Measurements from ENCODE around the gene FAM107B. TPM values are rescaled to one million over a fixed set of nuclear protein-coding genes. Genes with fewer than 3 reads are reported as not detected.

The FAM107B gene
- total and polyA plus RNA-seq, 10 of the 15 experiments (the other 5 are each of a cell fraction or from before 2014, with no cell fraction given) = 22.9 to 162 (median 86.6) TPM

DNA sequence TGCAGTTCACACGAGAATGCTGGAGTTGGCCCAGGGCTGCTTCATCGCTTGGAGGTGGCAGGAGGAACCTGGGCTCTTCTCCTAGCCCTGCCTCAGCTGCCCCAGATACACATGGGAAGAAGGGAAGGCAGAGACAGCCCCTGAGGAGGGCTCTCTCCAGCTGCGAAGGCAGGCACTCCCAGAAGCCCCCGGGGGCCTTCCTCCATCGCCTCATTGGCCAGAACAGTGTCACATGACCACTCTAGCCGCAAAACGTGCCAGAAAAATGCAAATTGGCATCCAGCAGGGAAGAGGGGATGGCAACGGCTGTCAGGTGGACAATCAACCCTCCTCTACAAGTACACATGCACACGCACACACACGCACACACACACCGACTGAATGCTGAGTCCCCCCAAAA is 226.2 kb downstream of the FAM107B start:
- in situ Hi-C loops (cut with MboI) = no loop called here
- Histone ChIP-seq H3K4me1 (ENCODE audit: control insufficient read depth, insufficient read depth, low read length) (peaks cover 4% of the 10 kb centered on the region; the same call in 1 of the 2 replicates), H3K36me3 (ENCODE audit: control insufficient read depth in 2 of 2, insufficient read depth in 2 of 2, low read length in 1 of 2) (peaks cover 6 to 10% of the 10 kb centered on the region in 2 experiments; a peak in 3 of 4 replicates), H3K9me3 (replicated peaks; ENCODE audit: control insufficient read depth, insufficient read depth, low read length) (no peaks in the 10 kb centered on the region), H3K27ac (ENCODE audit: control insufficient read depth, insufficient read depth) (no peak overlapping the region), H3K4me2 (ENCODE audit: control insufficient read depth, insufficient read depth) (no peak overlapping the region), H4K20me1 (ENCODE audit: control insufficient read depth, insufficient read depth) (no peaks in the 10 kb centered on the region; the same call in 1 of the 2 replicates), H3K4me3 (no peak overlapping the region), H3K27me3 (replicated peaks in 1 of 2; ENCODE audit: control insufficient read depth in 2 of 2, insufficient read depth in 2 of 2, low read length in 1 of 2) (no peaks in the 10 kb centered on the region), H3K9ac (ENCODE audit: control insufficient read depth, insufficient read depth, low read length) (no peak overlapping the region), H2AFZ (ENCODE audit: control insufficient read depth, low read depth, low read length) (no peak overlapping the region), H3K79me2 (ENCODE audit: control insufficient read depth, insufficient read depth, low read length) (peaks cover 8% of the 10 kb centered on the region)
- DNase-seq (ENCODE audit: low read depth, low spot score) = no peak
- WGBS (ENCODE audit: insufficient coverage, insufficient replicate concordance, low lambda C conversion rate, missing lambda C conversion rate) = 93% methylated on average over 11 of the region's 11 CpGs
- SMC1A ChIA-PET (ENCODE audit: uncharacterized antibody, unreplicated experiment) = interaction anchor here (1.5 kb wide), 1 partner anchor 11 kb away, joined by 4 read pairs; no protein-coding TSS in a partner anchor
- intact Hi-C loops (cut with micrococcal nuclease; ENCODE audit: unreplicated experiment) = no loop called here
- no peak for ATAC-seq
- FAIRE-seq = no peak
- BruUV-seq (replicated peaks) = no TSS peak
- TF ChIP-seq RCOR1 (conservative IDR thresholded peaks at IDR 0.05; ENCODE audit: low read depth, low read length) (no peak), NFYB (IDR thresholded peaks at IDR 0.05; ENCODE audit: insufficient read depth, low read depth, low read length) (peak; percentile 61; the same call in 1 of the 2 replicates), STAT3 (IDR thresholded peaks at IDR 0.05; ENCODE audit: low read depth, low read length) (no peak), USF1 (IDR thresholded peaks at IDR 0.05; ENCODE audit: borderline replicate concordance, extremely low read length, insufficient read depth, low read depth, low read length) (peak; percentile 28)
- RAD21 ChIA-PET (ENCODE audit: unreplicated experiment) = no interaction called here
- CTCF ChIA-PET = interaction anchor here (1.7 to 2.6 kb wide), 2 partner anchors 13 to 14 kb away, joined by 3 to 8 read pairs; no protein-coding TSS in a partner anchor
- POLR2A ChIA-PET = interaction anchor here (0.6 to 1.5 kb wide), 2 partner anchors 11 to 273 kb away, joined by 3 to 4 read pairs; no protein-coding TSS in a partner anchor

DNA sequence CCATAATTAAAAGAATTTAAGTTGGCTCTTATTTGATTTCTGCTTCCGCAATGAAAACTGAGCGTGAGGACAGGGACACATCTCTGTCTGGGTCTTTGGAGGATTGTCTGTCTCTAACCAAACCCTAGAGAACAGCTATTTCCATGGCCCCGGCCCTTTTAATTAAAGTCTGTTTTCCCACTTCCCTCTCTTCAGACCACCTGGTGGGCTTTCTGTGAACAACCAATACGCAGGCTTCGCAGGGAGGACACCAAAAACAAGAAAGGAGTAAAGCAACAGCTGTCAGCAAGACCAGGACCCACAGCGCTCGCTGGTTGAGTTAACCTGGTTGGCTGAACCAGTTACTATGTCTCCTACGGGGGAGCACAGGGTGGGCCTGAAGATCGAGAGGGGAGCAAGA is 226.9 kb downstream of the FAM107B start:
- H3K4me3 ChIP-seq = no peak overlapping the region
- H3K36me3 ChIP-seq (ENCODE audit: control insufficient read depth in 2 of 2, insufficient read depth in 2 of 2, low read length in 1 of 2) = peaks cover 7 to 10% of the 10 kb centered on the region in 2 experiments; a peak in 3 of 4 replicates
- H3K4me2 ChIP-seq (ENCODE audit: control insufficient read depth, insufficient read depth) = no peak overlapping the region
- H3K4me1 ChIP-seq (ENCODE audit: control insufficient read depth, insufficient read depth, low read length) = peaks cover 8% of the 10 kb centered on the region; the same call in 1 of the 2 replicates
- no peak overlapping the region for H3K27ac ChIP-seq (ENCODE audit: control insufficient read depth, insufficient read depth)
- no peaks in the 10 kb centered on the region for H3K9me3 ChIP-seq (replicated peaks; ENCODE audit: control insufficient read depth, insufficient read depth, low read length)
- no peaks in the 10 kb centered on the region for H3K27me3 ChIP-seq (replicated peaks in 1 of 2; ENCODE audit: control insufficient read depth in 2 of 2, insufficient read depth in 2 of 2, low read length in 1 of 2)
- intact Hi-C loops (cut with micrococcal nuclease; ENCODE audit: unreplicated experiment) = no loop called here
- H3K79me2 ChIP-seq (ENCODE audit: control insufficient read depth, insufficient read depth, low read length) = peaks cover 8% of the 10 kb centered on the region
- FAIRE-seq (no peak), DNase-seq (ENCODE audit: low read depth, low spot score) (no peak), ATAC-seq (no peak)
- ChIA-PET RAD21 (ENCODE audit: unreplicated experiment) (interaction anchor here (0.8 kb wide), 1 partner anchor 275 kb away, joined by 3 read pairs; no protein-coding TSS in a partner anchor), SMC1A (ENCODE audit: uncharacterized antibody, unreplicated experiment) (interaction anchor here (0.9 kb wide), 1 partner anchor 275 kb away, joined by 3 read pairs; no protein-coding TSS in a partner anchor), POLR2A (interaction anchor here (0.6 kb wide), 1 partner anchor 273 kb away, joined by 4 read pairs; no protein-coding TSS in a partner anchor), CTCF (interaction anchor here (0.7 to 3.0 kb wide), 2 partner anchors 11 to 351 kb away, joined by 3 to 9 read pairs; no protein-coding TSS in a partner anchor)
- H4K20me1 ChIP-seq (ENCODE audit: control insufficient read depth, insufficient read depth) = no peaks in the 10 kb centered on the region; the same call in 1 of the 2 replicates
- H2AFZ ChIP-seq (ENCODE audit: control insufficient read depth, low read depth, low read length) = no peak overlapping the region
- 89% methylated on average over 9 of the region's 9 CpGs for WGBS (ENCODE audit: insufficient coverage, insufficient replicate concordance, low lambda C conversion rate, missing lambda C conversion rate)
- H3K9ac ChIP-seq (ENCODE audit: control insufficient read depth, insufficient read depth, low read length) = no peak overlapping the region
- no TSS peak for BruUV-seq (replicated peaks)
- in situ Hi-C loops (cut with MboI) = no loop called here
- no peak for TF ChIP-seq SMAD5 (IDR thresholded peaks at IDR 0.05; ENCODE audit: low read depth)
- TF ChIP-seq TAF1 (IDR thresholded peaks at IDR 0.05; ENCODE audit: borderline replicate concordance, low read depth, low read length) = no peak
- TF ChIP-seq MXI1 (IDR thresholded peaks at IDR 0.05; ENCODE audit: low read depth, low read length) = no peak
- TF ChIP-seq CEBPB (IDR thresholded peaks at IDR 0.05; ENCODE audit: borderline replicate concordance in 1 of 2, low read depth in 2 of 2, low read length in 2 of 2) = no peak
- TF ChIP-seq NBN (IDR thresholded peaks at IDR 0.05) = no peak
- TF ChIP-seq, protein P1, sequence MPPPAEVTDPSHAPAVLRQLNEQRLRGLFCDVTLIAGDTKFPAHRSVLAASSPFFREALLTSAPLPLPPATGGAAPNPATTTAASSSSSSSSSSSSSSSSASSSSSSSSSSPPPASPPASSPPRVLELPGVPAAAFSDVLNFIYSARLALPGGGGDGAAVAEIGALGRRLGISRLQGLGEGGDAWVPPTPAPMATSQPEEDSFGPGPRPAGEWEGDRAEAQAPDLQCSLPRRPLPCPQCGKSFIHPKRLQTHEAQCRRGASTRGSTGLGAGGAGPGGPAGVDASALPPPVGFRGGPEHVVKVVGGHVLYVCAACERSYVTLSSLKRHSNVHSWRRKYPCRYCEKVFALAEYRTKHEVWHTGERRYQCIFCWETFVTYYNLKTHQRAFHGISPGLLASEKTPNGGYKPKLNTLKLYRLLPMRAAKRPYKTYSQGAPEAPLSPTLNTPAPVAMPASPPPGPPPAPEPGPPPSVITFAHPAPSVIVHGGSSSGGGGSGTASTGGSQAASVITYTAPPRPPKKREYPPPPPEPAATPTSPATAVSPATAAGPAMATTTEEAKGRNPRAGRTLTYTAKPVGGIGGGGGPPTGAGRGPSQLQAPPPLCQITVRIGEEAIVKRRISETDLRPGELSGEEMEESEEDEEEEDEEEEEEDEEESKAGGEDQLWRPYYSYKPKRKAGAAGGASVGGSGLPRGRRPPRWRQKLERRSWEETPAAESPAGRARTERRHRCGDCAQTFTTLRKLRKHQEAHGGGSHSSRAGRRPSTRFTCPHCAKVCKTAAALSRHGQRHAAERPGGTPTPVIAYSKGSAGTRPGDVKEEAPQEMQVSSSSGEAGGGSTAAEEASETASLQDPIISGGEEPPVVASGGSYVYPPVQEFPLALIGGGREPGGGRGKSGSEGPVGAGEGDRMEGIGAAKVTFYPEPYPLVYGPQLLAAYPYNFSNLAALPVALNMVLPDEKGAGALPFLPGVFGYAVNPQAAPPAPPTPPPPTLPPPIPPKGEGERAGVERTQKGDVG (CRISPR knock-in tag; IDR thresholded peaks at IDR 0.05) = no peak
- TF ChIP-seq FOXK2 (IDR thresholded peaks at IDR 0.05) = no peak
- TF ChIP-seq SREBF1 (IDR thresholded peaks at IDR 0.05; ENCODE audit: low read length) = no peak
- TF ChIP-seq EGR1 (IDR thresholded peaks at IDR 0.05; ENCODE audit: borderline replicate concordance in 1 of 2, low read depth in 2 of 2, low read length in 2 of 2) = no peak

Measured in GM12878 (cell line).